Kidney (tissue), 14 donors: ENCODE data around the gene RYR2. TPM values are rescaled to one million over a fixed set of nuclear protein-coding genes. Genes with fewer than 3 reads are reported as not detected.

Experiments
- DNase-seq, 5 donors: peaks; one replicate each; pipeline ENCODE4 v3.0.0-alpha.2; 2013 to 2020
- FAIRE-seq: peaks from 2 replicates; lab custom pipeline; 2012; peaks lifted over from hg19 to GRCh38; lab: Jason Lieb, UNC
- H3K27ac ChIP-seq, 2 donors: one replicate each; pipeline ENCODE4 v1.7.0; 2013; ENCODE audit warnings: low read depth in 2 of 2, low read length in 2 of 2, inconsistent platforms in 1 of 2
- H3K27me3 ChIP-seq: one replicate; pipeline ENCODE4 v1.7.1; 2013; ENCODE audit warnings: low read length, inconsistent platforms; ENCODE audit not compliant: control insufficient read depth, insufficient read depth
- H3K36me3 ChIP-seq, 3 donors: one replicate each; pipeline versions ENCODE4 v1.7.0 to v1.7.1; 2013; ENCODE audit warnings: low read length in 3 of 3, control low read depth in 1 of 3, inconsistent platforms in 1 of 3; ENCODE audit not compliant: insufficient read depth in 3 of 3, control insufficient read depth in 2 of 3
- H3K4me1 ChIP-seq, 3 donors: one replicate each; pipeline versions ENCODE4 v1.7.0 to v1.7.1; 2013; ENCODE audit warnings: low read length in 3 of 3, inconsistent platforms in 1 of 3, low read depth in 1 of 3; ENCODE audit not compliant: control insufficient read depth in 2 of 3, insufficient read depth in 2 of 3
- H3K4me3 ChIP-seq, 3 donors: one replicate each; pipeline versions ENCODE4 v1.7.0 to v1.8.1; 2013; ENCODE audit warnings: low read length in 3 of 3, control low read depth in 1 of 3, inconsistent platforms in 1 of 3
- H3K9ac ChIP-seq, 3 donors: one replicate each; pipeline versions ENCODE4 v1.7.0 to v1.7.1; 2013; ENCODE audit warnings: low read length in 3 of 3, control low read depth in 1 of 3, inconsistent platforms in 1 of 3
- H3K9me3 ChIP-seq, 3 donors: one replicate each; pipeline versions ENCODE4 v1.7.0 to v1.7.1; 2013; ENCODE audit warnings: low read length in 3 of 3, control low read depth in 1 of 3, inconsistent platforms in 1 of 3; ENCODE audit not compliant: control insufficient read depth in 2 of 3, insufficient read depth in 1 of 3
- CTCF ChIP-seq: IDR thresholded peaks from 3 replicates; pipeline ENCODE4 v1.5.1; 2012; ENCODE audit warnings: mild to moderate bottlenecking, moderate library complexity, borderline replicate concordance; ENCODE audit not compliant: insufficient read depth; ENCODE audit errors: extremely low read depth
- intact Hi-C: fragments of 100-400 bp; cut with DNase I; formaldehyde crosslinking; loops from one replicate; pipeline ENCODE4 v1.11.1; 2022
- polyA plus RNA-seq: library from polyadenylated mRNA; stranded (reverse); fragments of 350-450 nt; fragmentation: Illumina TruSeq; extraction: RNeasy Lipid Tissue Mini Kit (QIAGEN cat#74804); gene quantifications from one replicate; pipeline ENCODE4 v1.2.3, GENCODE V29; 2014; ENCODE audit warnings: low read depth, low replicate concordance; ENCODE audit not compliant: insufficient read depth
- total RNA-seq: library from RNA; stranded (reverse); fragmentation: NEBNext Ultra II Directional; extraction: Animal tissue kit (Norgen Biotek cat#: 25700); gene quantifications from one replicate; pipeline ENCODE4 v1.2.1, GENCODE V29; 2021
- donor health status: control.
- donor health status: control.
- donor health status: control.
- donor health status: control.
- donor health status: control.
- donor health status: DM: yes; HTN: yes; CAD: no.
- donor health status: Normal renal cell carcinoma (clear cell type).

The RYR2 gene
- total and polyA plus RNA-seq, 2 donors from 2014 or later = 0.28 to 0.60 TPM

- H3K9me3 ChIP-seq = no peaks in the 10 kb centered on the region
- no peak for TF ChIP-seq CTCF
- FAIRE-seq = no peak
Observed at GRCh38 chr1:237309595-237310118, 267.7 kb downstream of the RYR2 start.

GRCh38 chr1:237316352-237316751, 274.4 kb downstream of the RYR2 start:
- FAIRE-seq = no peak

More at GRCh38 chr1:237309595-237310118, 267.7 kb downstream of the RYR2 start:
- no peak overlapping the region for H3K9ac ChIP-seq
- no peak for DNase-seq
- no peaks in the 10 kb centered on the region for H3K4me1 ChIP-seq
- H3K27ac ChIP-seq = no peak overlapping the region
- no peak overlapping the region for H3K4me3 ChIP-seq
- intact Hi-C loops = no loop called here
- H3K36me3 ChIP-seq = no peaks in the 10 kb centered on the region
- H3K27me3 ChIP-seq = no peaks in the 10 kb centered on the region

GRCh38 chr1:237318748-237319147, 276.8 kb downstream of the RYR2 start:
- H3K27ac ChIP-seq = no peak overlapping the region
- FAIRE-seq (no peak), DNase-seq (no peak)
- intact Hi-C loops = no loop called here
- H3K9ac ChIP-seq = no peak overlapping the region
- H3K9me3 ChIP-seq = no peaks in the 10 kb centered on the region
- H3K27me3 ChIP-seq = no peaks in the 10 kb centered on the region
- no peaks in the 10 kb centered on the region for H3K4me1 ChIP-seq
- TF ChIP-seq CTCF = no peak
- no peaks in the 10 kb centered on the region for H3K36me3 ChIP-seq
- H3K4me3 ChIP-seq = no peak overlapping the region

More at GRCh38 chr1:237316352-237316751, 274.4 kb downstream of the RYR2 start:
- Histone ChIP-seq H3K9me3 (no peaks in the 10 kb centered on the region), H3K9ac (no peak overlapping the region), H3K4me1 (no peaks in the 10 kb centered on the region), H3K27me3 (no peaks in the 10 kb centered on the region), H3K4me3 (no peak overlapping the region), H3K36me3 (no peaks in the 10 kb centered on the region), H3K27ac (no peak overlapping the region)
- TF ChIP-seq CTCF = no peak
- intact Hi-C loops = no loop called here
- no peak for DNase-seq

GRCh38 chr1:237320890-237321289, 278.9 kb downstream of the RYR2 start:
- intact Hi-C loops = no loop called here

More at GRCh38 chr1:237320890-237321289, 278.9 kb downstream of the RYR2 start:
- no peaks in the 10 kb centered on the region for H3K9me3 ChIP-seq
- H3K9ac ChIP-seq = no peak overlapping the region
- no peaks in the 10 kb centered on the region for H3K4me1 ChIP-seq
- TF ChIP-seq CTCF = no peak
- no peaks in the 10 kb centered on the region for H3K36me3 ChIP-seq
- DNase-seq (no peak), FAIRE-seq (no peak)
- H3K27me3 ChIP-seq = no peaks in the 10 kb centered on the region
- no peak overlapping the region for H3K27ac ChIP-seq
- H3K4me3 ChIP-seq = no peak overlapping the region
